C4-2B (cell line): ENCODE measurements around the gene HOXD8.

ENCODE experiments used
- H3K27ac ChIP-seq: fragments of 450-650 bp; 2 replicates; pipeline ENCODE4 v1.5.1; 2017
- ZFX ChIP-seq: fragments of 450-650 bp; IDR thresholded peaks from 2 replicates; pipeline ENCODE4 v1.6.1; 2017
- TF ChIP-seq, protein P1 (sequence below): fragments of 450-650 bp; conservative IDR thresholded peaks from 2 replicates; pipeline ENCODE4 v1.5.1; 2017; ENCODE audit warnings: mild to moderate bottlenecking

HOXD8 gene

DNA sequence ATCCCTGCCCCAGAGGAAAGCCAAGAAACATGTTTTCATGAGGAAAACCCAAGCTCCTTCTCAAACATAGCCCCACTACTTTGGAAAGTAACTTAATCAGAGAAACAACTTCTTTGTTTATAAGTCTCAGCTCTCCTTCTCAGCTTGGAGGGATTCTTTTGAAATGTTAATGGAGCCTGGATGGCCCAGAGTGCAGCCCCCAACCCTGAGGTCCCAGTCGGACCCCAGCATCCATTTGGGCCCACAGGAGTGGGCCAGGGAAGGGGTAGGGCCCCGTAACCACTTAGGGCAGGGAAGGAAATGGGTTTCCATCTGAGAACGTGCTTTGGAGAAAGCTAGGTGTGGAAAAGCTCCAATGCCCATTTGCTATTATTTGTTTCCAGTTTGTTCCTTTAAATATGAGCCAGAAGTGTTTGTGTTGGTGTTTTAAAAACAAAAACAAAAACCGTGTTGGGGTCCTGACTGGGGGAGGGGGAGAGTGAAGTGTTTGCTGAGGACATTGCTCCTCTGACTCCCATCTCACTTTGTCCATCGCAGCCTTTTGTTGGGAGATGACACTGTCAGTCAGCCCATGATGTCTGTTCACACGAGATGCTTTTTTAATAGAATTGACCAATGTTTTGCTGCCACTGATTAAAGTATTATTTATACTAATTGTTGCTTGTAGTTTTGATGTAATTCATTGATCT is 26.0 kb downstream of the HOXD8 start:
- H3K27ac ChIP-seq: no peak overlapping the region
- TF ChIP-seq ZFX: no peak
- TF ChIP-seq, protein P1, sequence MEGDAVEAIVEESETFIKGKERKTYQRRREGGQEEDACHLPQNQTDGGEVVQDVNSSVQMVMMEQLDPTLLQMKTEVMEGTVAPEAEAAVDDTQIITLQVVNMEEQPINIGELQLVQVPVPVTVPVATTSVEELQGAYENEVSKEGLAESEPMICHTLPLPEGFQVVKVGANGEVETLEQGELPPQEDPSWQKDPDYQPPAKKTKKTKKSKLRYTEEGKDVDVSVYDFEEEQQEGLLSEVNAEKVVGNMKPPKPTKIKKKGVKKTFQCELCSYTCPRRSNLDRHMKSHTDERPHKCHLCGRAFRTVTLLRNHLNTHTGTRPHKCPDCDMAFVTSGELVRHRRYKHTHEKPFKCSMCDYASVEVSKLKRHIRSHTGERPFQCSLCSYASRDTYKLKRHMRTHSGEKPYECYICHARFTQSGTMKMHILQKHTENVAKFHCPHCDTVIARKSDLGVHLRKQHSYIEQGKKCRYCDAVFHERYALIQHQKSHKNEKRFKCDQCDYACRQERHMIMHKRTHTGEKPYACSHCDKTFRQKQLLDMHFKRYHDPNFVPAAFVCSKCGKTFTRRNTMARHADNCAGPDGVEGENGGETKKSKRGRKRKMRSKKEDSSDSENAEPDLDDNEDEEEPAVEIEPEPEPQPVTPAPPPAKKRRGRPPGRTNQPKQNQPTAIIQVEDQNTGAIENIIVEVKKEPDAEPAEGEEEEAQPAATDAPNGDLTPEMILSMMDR: no peak

DNA sequence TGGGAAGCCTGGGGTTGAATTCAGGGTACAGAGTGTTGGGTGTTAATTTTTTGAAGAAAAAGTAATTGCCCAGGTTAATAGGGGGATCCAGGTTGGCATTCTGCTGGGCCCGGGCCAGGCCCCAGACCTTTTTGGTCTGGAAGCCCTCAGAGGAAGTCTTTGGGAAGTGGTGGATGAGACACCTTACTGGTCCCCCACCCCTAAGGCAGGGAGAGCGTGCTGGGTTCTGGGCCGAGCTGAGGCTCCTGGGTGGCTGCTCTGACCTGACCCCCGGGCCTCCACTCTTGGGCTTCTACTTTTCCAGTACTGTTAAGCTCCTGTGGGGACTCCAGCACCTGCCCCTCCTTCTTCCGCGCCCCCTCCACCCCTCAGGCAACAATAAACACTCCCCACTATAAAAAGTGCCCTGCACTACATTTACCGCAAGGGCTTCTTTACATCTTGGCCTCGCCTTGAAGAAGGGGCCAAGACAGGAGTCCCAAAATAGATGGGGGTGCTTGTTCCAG is 26.8 kb downstream of the HOXD8 start:
- H3K27ac ChIP-seq: no peak overlapping the region
- TF ChIP-seq, protein P1: no peak
- no peak for TF ChIP-seq ZFX

DNA sequence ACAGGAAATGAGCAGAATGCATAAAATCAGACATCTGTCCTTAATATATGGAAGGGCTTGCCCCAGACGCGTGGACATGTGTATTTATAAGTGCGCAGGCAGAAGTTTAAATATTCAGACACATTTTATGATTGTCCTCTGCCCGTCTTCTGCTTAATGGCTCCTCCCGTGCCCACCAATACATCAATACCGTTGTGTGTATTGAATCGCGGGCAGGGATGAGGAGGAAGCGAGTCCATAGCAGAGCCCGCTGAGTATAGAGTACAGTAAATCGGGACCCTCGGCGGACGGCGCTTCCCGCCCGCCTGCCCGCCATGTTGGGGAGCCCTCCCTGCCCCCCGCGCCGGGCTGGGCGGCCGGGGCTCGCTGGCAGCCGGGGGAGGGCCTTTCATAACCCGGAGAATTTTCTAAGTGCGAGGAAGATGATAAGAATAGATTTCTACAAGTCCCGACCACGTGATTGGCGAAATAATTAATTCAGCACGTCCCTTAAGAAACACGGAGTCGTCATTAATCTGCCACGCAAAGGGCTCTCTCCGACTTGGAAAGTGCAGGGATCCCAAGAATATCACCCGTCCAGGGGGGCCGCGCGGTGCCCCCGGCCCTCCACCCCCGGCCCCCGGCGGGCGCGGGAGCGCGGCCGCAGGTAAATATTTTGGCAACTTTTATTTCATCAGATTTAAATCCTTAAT is 27.4 kb downstream of the HOXD8 start, which contains the start of gene HOXD3:
Gene HOXD3 (plus strand): TSS at position 501 of the 692 bp plus-strand sequence. CDS start 11,808 bp downstream, outside the sequence.
- TF ChIP-seq, protein P1: no peak
- no peak for TF ChIP-seq ZFX
- no peak within 1 kb of the TSS for H3K27ac ChIP-seq

DNA sequence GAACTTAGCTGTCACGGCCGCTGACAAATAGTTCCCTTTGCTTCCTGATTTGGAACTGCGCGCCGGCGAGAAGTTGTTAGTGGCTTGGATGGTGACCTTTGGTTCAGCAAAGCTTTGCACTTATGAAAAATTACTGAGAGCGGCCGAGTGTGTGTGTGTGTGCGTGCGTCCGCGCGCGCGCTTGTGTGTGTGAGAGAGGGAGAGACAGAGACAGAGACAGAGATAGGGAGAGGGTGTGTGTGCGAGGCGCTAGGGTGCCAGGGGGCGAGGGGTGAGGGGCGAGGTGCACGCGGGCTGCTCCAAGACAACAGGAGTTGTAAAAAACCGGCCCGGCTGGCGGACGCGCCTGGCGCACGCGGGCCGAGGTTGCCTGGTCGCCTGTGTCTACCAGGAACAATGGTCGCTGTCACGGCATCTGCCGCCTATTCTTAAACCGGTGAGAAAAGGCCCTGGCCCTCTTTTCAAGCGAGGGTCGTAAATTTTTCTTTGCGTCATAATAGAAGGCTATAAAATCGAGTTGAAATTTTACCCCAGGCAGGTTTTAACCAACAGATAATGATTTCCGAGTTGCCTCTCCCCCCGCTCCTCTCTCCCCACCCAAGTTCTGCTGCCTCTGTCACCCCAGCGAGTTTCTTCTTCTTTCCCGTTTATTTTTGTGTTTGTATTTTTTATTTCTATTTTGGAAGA is 28.1 kb downstream of the HOXD8 start:
- TF ChIP-seq, protein P1: no peak
- no peak for TF ChIP-seq ZFX
- H3K27ac ChIP-seq: no peak overlapping the region

DNA sequence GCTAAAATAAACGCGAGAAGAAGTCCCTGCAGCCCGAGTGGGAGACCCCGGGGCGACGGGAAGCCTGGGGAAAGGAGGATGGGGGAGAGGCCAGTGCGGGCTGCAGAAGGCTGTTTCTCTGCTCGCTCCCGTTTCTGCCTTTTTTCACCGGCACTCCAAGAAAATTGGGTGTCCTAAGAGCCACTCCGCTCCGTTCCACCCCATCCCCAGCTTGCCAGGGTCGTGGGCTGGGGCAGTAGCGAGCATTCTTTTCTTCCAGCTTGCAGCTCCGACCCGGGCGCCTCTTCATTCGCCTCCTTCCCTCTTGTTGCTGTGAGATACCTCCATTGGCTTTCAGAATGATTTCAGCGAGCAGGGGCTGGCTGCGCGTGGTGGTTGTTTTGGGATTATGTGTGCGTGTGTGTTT is 28.7 kb downstream of the HOXD8 start:
- no peak overlapping the region for H3K27ac ChIP-seq

DNA sequence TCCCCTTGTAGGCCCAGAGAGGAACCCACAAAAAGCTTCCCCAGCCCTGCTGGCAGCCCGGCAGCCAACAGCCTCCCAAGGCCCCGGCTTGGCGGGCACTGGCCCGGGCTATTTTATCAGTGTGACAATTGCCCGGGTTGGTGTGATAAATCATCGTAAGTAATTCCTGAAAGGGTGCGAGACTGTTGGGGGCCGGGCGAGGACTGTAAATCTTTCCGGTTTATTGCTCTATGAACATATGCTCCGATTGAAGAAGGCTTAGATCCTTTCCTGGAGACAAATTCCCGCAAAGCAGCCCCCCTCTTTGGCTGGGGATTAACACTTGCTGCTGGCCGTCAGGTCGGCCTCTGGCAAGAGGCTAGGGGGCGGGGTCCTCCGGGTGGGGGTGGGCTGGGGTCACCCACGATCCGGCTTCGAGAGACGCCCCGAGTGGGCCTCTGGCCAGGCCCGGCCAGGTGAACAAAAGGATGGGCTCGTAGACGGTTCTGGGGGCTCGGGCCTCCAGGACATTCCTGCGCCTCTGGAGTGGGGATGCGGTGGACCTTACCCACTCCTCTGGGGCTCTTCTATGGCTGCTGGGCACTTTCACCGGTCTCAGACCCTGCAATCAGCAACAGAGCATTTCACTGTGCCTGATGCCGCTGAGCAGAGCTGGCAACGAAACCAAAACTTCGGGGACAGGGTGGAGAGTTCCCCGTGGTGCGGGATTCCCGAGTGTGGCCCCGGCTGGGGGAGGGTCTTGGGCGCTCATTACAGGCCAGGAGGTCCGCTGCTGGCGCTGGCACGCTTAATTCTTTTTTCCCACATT is 29.6 kb downstream of the HOXD8 start:
- TF ChIP-seq, protein P1: no peak
- TF ChIP-seq ZFX: no peak
- no peak overlapping the region for H3K27ac ChIP-seq

More for the DNA sequence above, 28.7 kb downstream of the HOXD8 start:
- TF ChIP-seq ZFX: no peak
- TF ChIP-seq, protein P1: no peak
